Gastrocnemius medialis (tissue), 4 donors: ENCODE data around the gene WWOX.

Experiments
- CTCF ChIP-seq, 5 experiments: fragments of 450-650 bp in 3 of 5; fragments of 200-600 bp in 2 of 5; sonication (generic) in 2 of 5; IDR thresholded peaks in 4 of 5; conservative IDR thresholded peaks in 1 of 5; 1 replicate in 4 of 5; 2 replicates in 1 of 5; pipeline ENCODE4 v1.5.1; 2016 to 2019; ENCODE audit warnings: antibody characterized with exemption in 5 of 5, mild to moderate bottlenecking in 3 of 5, moderate library complexity in 3 of 5
- POLR2A ChIP-seq, 2 donors: fragments of 450-650 bp; IDR thresholded peaks; one replicate each; pipeline ENCODE4 v1.6.1; 2017; ENCODE audit warnings: antibody characterized with exemption in 2 of 2, mild to moderate bottlenecking in 2 of 2, moderate library complexity in 2 of 2

- no peak for TF ChIP-seq CTCF (IDR thresholded peaks at IDR 0.05 in 4 of 5, conservative IDR thresholded peaks at IDR 0.05 in 1 of 5)
- no peak for TF ChIP-seq POLR2A (IDR thresholded peaks at IDR 0.05)
Measured at GRCh38 chr16:78094166-78094565, 5.3 kb upstream of the WWOX start.
